ENCODE data around the gene SLC37A2.
"Not testable (repeated sequence)": the region's sequence is repeated elsewhere in the genome, so short reads cannot be mapped to it uniquely, and the experiment has no call there.

Gene SLC37A2

GRCh38 chr11:125084057-125084416 lies 20.9 kb downstream of the SLC37A2 start:
- DNase-seq (ENCODE audit: low read depth) = no peak

GRCh38 chr11:125084761-125085231 lies 21.7 kb downstream of the SLC37A2 start:
- no peak for DNase-seq (ENCODE audit: low read depth)

GRCh38 chr11:125085301-125086081 lies 22.4 kb downstream of the SLC37A2 start:
- DNase-seq (ENCODE audit: low read depth) = no peak

- DNase-seq (ENCODE audit: low read depth) = no peak
These were observed 23.7 kb downstream of the SLC37A2 start for GRCh38 chr11:125086633-125087296.

GRCh38 chr11:125088123-125088522 lies 25.0 kb downstream of the SLC37A2 start:
- no peak for DNase-seq (ENCODE audit: low read depth)

- DNase-seq (ENCODE audit: low read depth) = no peak
These were observed 25.7 kb downstream of the SLC37A2 start for GRCh38 chr11:125088576-125089455.

GRCh38 chr11:125089481-125089880 lies 26.4 kb downstream of the SLC37A2 start:
- DNase-seq (ENCODE audit: low read depth) = not testable (repeated sequence)

GRCh38 chr11:125090151-125090550 lies 27.0 kb downstream of the SLC37A2 start:
- not testable (repeated sequence) for DNase-seq (ENCODE audit: low read depth)

GRCh38 chr11:125090816-125091215 lies 27.7 kb downstream of the SLC37A2 start:
- DNase-seq (ENCODE audit: low read depth) = no peak

- no peak for DNase-seq (ENCODE audit: low read depth)
These were observed 28.3 kb downstream of the SLC37A2 start for GRCh38 chr11:125091247-125091876.

- DNase-seq (ENCODE audit: low read depth) = no peak
These were observed 29.0 kb downstream of the SLC37A2 start for GRCh38 chr11:125091877-125092664.

GRCh38 chr11:125092669-125093068 lies 29.6 kb downstream of the SLC37A2 start:
- DNase-seq (ENCODE audit: low read depth) = no peak

GRCh38 chr11:125093502-125093901 lies 30.4 kb downstream of the SLC37A2 start:
- no peak for DNase-seq (ENCODE audit: low read depth)

- DNase-seq (ENCODE audit: low read depth) = no peak
These were observed 31.6 kb downstream of the SLC37A2 start for GRCh38 chr11:125094731-125095130.

- no peak for DNase-seq (ENCODE audit: low read depth)
These were observed 37.0 kb downstream of the SLC37A2 start for GRCh38 chr11:125100136-125100535.

- no peak for DNase-seq (ENCODE audit: low read depth)
These were observed 38.5 kb downstream of the SLC37A2 start for GRCh38 chr11:125101596-125101995.

- no peak for DNase-seq (ENCODE audit: low read depth)
These were observed 38.9 kb downstream of the SLC37A2 start for GRCh38 chr11:125102025-125102424.

GRCh38 chr11:125102510-125102909 lies 39.4 kb downstream of the SLC37A2 start:
- no peak for DNase-seq (ENCODE audit: low read depth)

GRCh38 chr11:125105926-125106325 lies 42.8 kb downstream of the SLC37A2 start:
- DNase-seq (ENCODE audit: low read depth) = no peak

- no peak for DNase-seq (ENCODE audit: low read depth)
These were observed 45.4 kb downstream of the SLC37A2 start for GRCh38 chr11:125108469-125108868.

GRCh38 chr11:125110506-125110905 lies 47.4 kb downstream of the SLC37A2 start:
- no peak for DNase-seq (ENCODE audit: low read depth)

Measured in activated T-helper 1 cell treated with Interleukin-2 at 50 U/mL for 16 hours (primary cell).